NB4 (cell line): ENCODE measurements around the gene PRKAG1.

ENCODE experiments used
- CTCF ChIP-seq: IDR thresholded peaks from one replicate; pipeline ENCODE4 v1.5.1; 2012; ENCODE audit warnings: low read depth, low read length
- MAX ChIP-seq: IDR thresholded peaks from 2 replicates; pipeline ENCODE4 v1.6.1; 2011; ENCODE audit warnings: low read depth, low read length
- POLR2A ChIP-seq: IDR thresholded peaks from 2 replicates; pipeline ENCODE4 v1.6.1; 2011; ENCODE audit warnings: mild to moderate bottlenecking; ENCODE audit not compliant: insufficient read length; ENCODE audit errors: extremely low read depth

- TF ChIP-seq CTCF (no peak), POLR2A (no peak), MAX (no peak)
These were observed 8.4 kb downstream of the PRKAG1 start for GRCh38 chr12:49010092-49010668.
